GM12878 (cell line): ENCODE measurements around the gene DNAAF5. TPM values are rescaled to one million over a fixed set of nuclear protein-coding genes. Genes with fewer than 3 reads are reported as not detected.

Experiments
- ATAC-seq: fragments of 200-7000 bp; cut with Tn5 transposase; 3 replicates; pipeline ENCODE4 v1.9.1; 2020; ENCODE audit warnings: mild to moderate bottlenecking, moderate library complexity
- BruUV-seq: library from RNA; stranded (reverse); fragments of 400-500 nt; replicated peaks from 2 replicates; lab custom pipeline; 2021; lab: Mats Ljungman, UMichigan
- CTCF ChIA-PET: fragments of 300-600 bp; sonication (Branson Sonifier 250); formaldehyde crosslinking; extraction: SDS; loops from one replicate; lab custom pipeline; 2021; ENCODE audit warnings: inconsistent platforms; lab: Yijun Ruan, JAX
- POLR2A ChIA-PET: fragments of 350-600 bp; formaldehyde crosslinking; extraction: SDS; loops from one replicate; lab custom pipeline; 2021; ENCODE audit warnings: inconsistent platforms; lab: Charles Lee
- RAD21 ChIA-PET: fragments of 300-600 bp; sonication (Branson Sonifier 250); formaldehyde crosslinking; loops from one replicate; lab custom pipeline; 2023; ENCODE audit warnings: antibody characterized with exemption; ENCODE audit not compliant: unreplicated experiment; lab: Charles Lee
- SMC1A ChIA-PET: fragments of 300-600 bp; sonication (Branson Sonifier 250); formaldehyde crosslinking; loops from one replicate; lab custom pipeline; 2023; ENCODE audit not compliant: unreplicated experiment, uncharacterized antibody; lab: Charles Lee
- DNase-seq: peaks from one replicate; pipeline ENCODE4 v3.0.0-alpha.2; 2011; ENCODE audit warnings: low read depth, low spot score
- FAIRE-seq: peaks from 3 replicates; lab custom pipeline; 2011; peaks lifted over from hg19 to GRCh38; lab: Jason Lieb, UNC
- H2AFZ ChIP-seq: 2 replicates; pipeline ENCODE4 v1.6.0; 2011; ENCODE audit warnings: low read depth, low read length, control low read depth; ENCODE audit not compliant: control insufficient read depth
- H3K27ac ChIP-seq: 2 replicates; pipeline ENCODE4 v1.5.1; 2011; ENCODE audit warnings: control low read depth; ENCODE audit not compliant: control insufficient read depth, insufficient read depth
- H3K27me3 ChIP-seq, 2 experiments: replicated peaks in 1 of 2; 2 replicates each; pipeline versions ENCODE4 v1.6.0 to v1.6.1; 2011; ENCODE audit warnings: low read length in 1 of 2; ENCODE audit not compliant: control insufficient read depth in 2 of 2, insufficient read depth in 2 of 2
- H3K36me3 ChIP-seq, 2 experiments: 2 replicates each; pipeline ENCODE4 v1.5.1; 2011; ENCODE audit warnings: low read length in 1 of 2; ENCODE audit not compliant: control insufficient read depth in 2 of 2, insufficient read depth in 2 of 2
- H3K4me1 ChIP-seq: 2 replicates; pipeline ENCODE4 v1.6.1; 2011; ENCODE audit warnings: mild to moderate bottlenecking, low read length, moderate library complexity, mixed read lengths; ENCODE audit not compliant: control insufficient read depth, insufficient read depth
- H3K4me2 ChIP-seq: 2 replicates; pipeline ENCODE4 v1.6.0; 2011; ENCODE audit warnings: control low read depth; ENCODE audit not compliant: control insufficient read depth, insufficient read depth
- H3K4me3 ChIP-seq: fragments of 200-600 bp; sonication (generic); 2 replicates; pipeline ENCODE4 v1.5.1; 2016
- H3K79me2 ChIP-seq: 2 replicates; pipeline ENCODE4 v1.6.0; 2011; ENCODE audit warnings: low read length; ENCODE audit not compliant: control insufficient read depth, insufficient read depth
- H3K9ac ChIP-seq: 2 replicates; pipeline ENCODE4 v1.8.0; 2011; ENCODE audit warnings: low read length, control low read depth, mixed read lengths; ENCODE audit not compliant: control insufficient read depth, insufficient read depth
- H3K9me3 ChIP-seq: replicated peaks from 3 replicates; pipeline ENCODE4 v1.5.1; 2011; ENCODE audit warnings: mild to moderate bottlenecking, low read length; ENCODE audit not compliant: control insufficient read depth, insufficient read depth
- H4K20me1 ChIP-seq: 2 replicates; pipeline ENCODE4 v1.6.0; 2011; ENCODE audit not compliant: control insufficient read depth, insufficient read depth
- CBX3 ChIP-seq: fragments of 200-600 bp; sonication (generic); IDR thresholded peaks from 2 replicates; pipeline ENCODE4 v1.6.1; 2016; ENCODE audit warnings: low read depth, borderline replicate concordance
- CHD4 ChIP-seq: fragments of 200-600 bp; sonication (generic); IDR thresholded peaks from 2 replicates; pipeline ENCODE4 v1.6.1; 2016; ENCODE audit warnings: mild to moderate bottlenecking
- ELK1 ChIP-seq: IDR thresholded peaks from 2 replicates; pipeline ENCODE4 v1.6.1; 2012; ENCODE audit warnings: low read depth, low read length, improper control_type of control experiment
- GATAD2B ChIP-seq: fragments of 450-650 bp; conservative IDR thresholded peaks from 2 replicates; pipeline ENCODE4 v1.6.1; 2017; ENCODE audit warnings: low read depth, mild to moderate bottlenecking, moderate library complexity
- IKZF2 ChIP-seq, 2 experiments: fragments of 450-650 bp; IDR thresholded peaks; 2 replicates each; pipeline ENCODE4 v1.6.1; 2017; ENCODE audit warnings: mild to moderate bottlenecking in 2 of 2, moderate library complexity in 2 of 2
- LARP7 ChIP-seq: fragments of 450-650 bp; IDR thresholded peaks from 2 replicates; pipeline ENCODE4 v1.6.1; 2017; ENCODE audit warnings: mild to moderate bottlenecking
- MEF2A ChIP-seq: IDR thresholded peaks from 2 replicates; pipeline ENCODE4 v1.6.1; 2011; ENCODE audit warnings: low read depth, mild to moderate bottlenecking, low read length, moderate library complexity; ENCODE audit not compliant: insufficient read depth
- MTA2 ChIP-seq: fragments of 450-650 bp; IDR thresholded peaks from 2 replicates; pipeline ENCODE4 v1.6.1; 2016; ENCODE audit warnings: low read depth, mild to moderate bottlenecking, moderate library complexity
- RB1 ChIP-seq: fragments of 450-650 bp; formaldehyde crosslinking; IDR thresholded peaks from 2 replicates; pipeline ENCODE4 v1.6.1; 2017; ENCODE audit warnings: mild to moderate bottlenecking, borderline replicate concordance
- SMC3 ChIP-seq: IDR thresholded peaks from 2 replicates; pipeline ENCODE4 v1.6.1; 2011; ENCODE audit warnings: low read length, improper control_type of control experiment, borderline replicate concordance
- TBL1XR1 ChIP-seq: IDR thresholded peaks from 2 replicates; pipeline ENCODE4 v1.6.1; 2012; ENCODE audit warnings: low read depth, low read length, improper control_type of control experiment
- ZBED1 ChIP-seq: IDR thresholded peaks from 2 replicates; pipeline ENCODE4 v1.6.1; 2016; ENCODE audit warnings: borderline replicate concordance
- ZSCAN29 ChIP-seq: fragments of 450-650 bp; IDR thresholded peaks from 2 replicates; pipeline ENCODE4 v1.6.1; 2017; ENCODE audit warnings: mild to moderate bottlenecking, moderate library complexity
- WGBS: methylation state at CpG from one replicate; pipeline ENCODE4 v1.1.6; 2016; ENCODE audit warnings: low lambda C conversion rate; ENCODE audit not compliant: insufficient replicate concordance, insufficient coverage; ENCODE audit errors: missing lambda C conversion rate; 5-methylcytosine and 5-hydroxymethylcytosine counted together
- in situ Hi-C: fragments of 300-500 bp; cut with MboI; formaldehyde crosslinking; loops from 9 replicates; pipeline ENCODE4 v1.14.3; 2018; ENCODE audit warnings: mixed read lengths
- intact Hi-C: fragments of 100-400 bp; cut with micrococcal nuclease; formaldehyde crosslinking; loops from one replicate; pipeline ENCODE4 v1.14.2; 2022; ENCODE audit not compliant: unreplicated experiment
- polyA plus RNA-seq, 11 experiments: library from polyadenylated mRNA; depleted of rRNA in 4 of 11; unstranded in 6 of 11; stranded (reverse) in 5 of 11; fragments of >200 nt; fragmentation: Nextera tagmentation in 4 of 11; fragmentation: Illumina TruSeq in 1 of 11; extraction: Ambion mirVana in 4 of 11; extraction: Trizol in 1 of 11; gene quantifications; 1 replicate in 1 of 11; 2 replicates in 10 of 11; pipeline versions ENCODE4 v1.2.1 to v1.2.3, GENCODE V29; 2011 to 2016; ENCODE audit warnings: inconsistent platforms in 2 of 11, missing spikeins in 2 of 11, low read depth in 1 of 11
- total RNA-seq, 4 experiments: library from RNA; depleted of rRNA in 3 of 4; stranded (reverse); fragments of >200 nt in 3 of 4; fragmentation: Illumina TruSeq in 1 of 4; extraction: Trizol in 1 of 4; gene quantifications; 2 replicates each; pipeline versions ENCODE4 v1.2.1 to v1.2.3, GENCODE V29; 2013 to 2021
- TF ChIP-seq, protein P1 (sequence below): IDR thresholded peaks from 2 replicates; pipeline ENCODE4 v1.6.1; 2012; ENCODE audit warnings: low read length, inconsistent platforms
- TF ChIP-seq, protein P2 (sequence below): fragments of 450-650 bp; IDR thresholded peaks from 2 replicates; pipeline ENCODE4 v1.6.1; 2017; ENCODE audit warnings: mild to moderate bottlenecking

DNAAF5 gene
- total and polyA plus RNA-seq, 10 of the 15 experiments (the other 5 are each of a cell fraction or from before 2014, with no cell fraction given) = 1.8 to 38.3 (median 9.2) TPM

DNA sequence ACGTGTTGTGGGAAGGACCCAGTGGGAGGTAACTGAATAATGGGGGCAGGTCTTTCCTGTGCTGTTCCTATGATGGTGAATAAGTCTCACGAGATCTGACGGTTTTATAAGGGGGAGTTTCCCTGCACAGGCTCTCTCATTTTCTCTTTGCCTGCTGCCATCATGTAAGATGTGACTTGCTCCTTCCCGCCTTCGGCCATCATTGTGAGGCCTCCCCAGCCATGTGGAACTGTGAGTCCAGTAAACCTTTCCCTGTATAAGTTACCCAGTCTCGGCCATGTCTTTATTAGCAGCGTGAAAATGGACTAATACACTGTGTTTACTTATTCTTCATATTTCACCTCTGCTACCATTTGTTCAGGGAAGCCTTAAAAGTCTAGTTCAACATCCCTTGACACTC lies 2.2 kb upstream of the DNAAF5 start:
- TF ChIP-seq LARP7 (no peak), GATAD2B (no peak), SMC3 (no peak), MTA2 (no peak), CBX3 (no peak), ELK1 (no peak), CHD4 (no peak), MEF2A (no peak), ZBED1 (no peak), RB1 (no peak), ZSCAN29 (no peak), IKZF2 (IDR thresholded peaks at IDR 0.05) (no peak), TBL1XR1 (no peak)
- TF ChIP-seq, protein P1, sequence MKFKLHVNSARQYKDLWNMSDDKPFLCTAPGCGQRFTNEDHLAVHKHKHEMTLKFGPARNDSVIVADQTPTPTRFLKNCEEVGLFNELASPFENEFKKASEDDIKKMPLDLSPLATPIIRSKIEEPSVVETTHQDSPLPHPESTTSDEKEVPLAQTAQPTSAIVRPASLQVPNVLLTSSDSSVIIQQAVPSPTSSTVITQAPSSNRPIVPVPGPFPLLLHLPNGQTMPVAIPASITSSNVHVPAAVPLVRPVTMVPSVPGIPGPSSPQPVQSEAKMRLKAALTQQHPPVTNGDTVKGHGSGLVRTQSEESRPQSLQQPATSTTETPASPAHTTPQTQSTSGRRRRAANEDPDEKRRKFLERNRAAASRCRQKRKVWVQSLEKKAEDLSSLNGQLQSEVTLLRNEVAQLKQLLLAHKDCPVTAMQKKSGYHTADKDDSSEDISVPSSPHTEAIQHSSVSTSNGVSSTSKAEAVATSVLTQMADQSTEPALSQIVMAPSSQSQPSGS = no peak
- TF ChIP-seq, protein P2, sequence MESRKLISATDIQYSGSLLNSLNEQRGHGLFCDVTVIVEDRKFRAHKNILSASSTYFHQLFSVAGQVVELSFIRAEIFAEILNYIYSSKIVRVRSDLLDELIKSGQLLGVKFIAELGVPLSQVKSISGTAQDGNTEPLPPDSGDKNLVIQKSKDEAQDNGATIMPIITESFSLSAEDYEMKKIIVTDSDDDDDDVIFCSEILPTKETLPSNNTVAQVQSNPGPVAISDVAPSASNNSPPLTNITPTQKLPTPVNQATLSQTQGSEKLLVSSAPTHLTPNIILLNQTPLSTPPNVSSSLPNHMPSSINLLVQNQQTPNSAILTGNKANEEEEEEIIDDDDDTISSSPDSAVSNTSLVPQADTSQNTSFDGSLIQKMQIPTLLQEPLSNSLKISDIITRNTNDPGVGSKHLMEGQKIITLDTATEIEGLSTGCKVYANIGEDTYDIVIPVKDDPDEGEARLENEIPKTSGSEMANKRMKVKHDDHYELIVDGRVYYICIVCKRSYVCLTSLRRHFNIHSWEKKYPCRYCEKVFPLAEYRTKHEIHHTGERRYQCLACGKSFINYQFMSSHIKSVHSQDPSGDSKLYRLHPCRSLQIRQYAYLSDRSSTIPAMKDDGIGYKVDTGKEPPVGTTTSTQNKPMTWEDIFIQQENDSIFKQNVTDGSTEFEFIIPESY = no peak
- TF ChIP-seq, all 136 proteins: peak for 0
- Histone ChIP-seq H2AFZ (no peak overlapping the region), H3K9me3 (peaks cover 5% of the 10 kb centered on the region), H3K4me1 (peaks cover 11% of the 10 kb centered on the region), H3K4me2 (no peak overlapping the region), H3K9ac (no peak overlapping the region), H4K20me1 (no peaks in the 10 kb centered on the region), H3K27me3 (no peaks in the 10 kb centered on the region), H3K79me2 (peaks cover 26% of the 10 kb centered on the region), H3K27ac (no peak overlapping the region), H3K4me3 (no peak overlapping the region), H3K36me3 (no peaks in the 10 kb centered on the region; a peak in 2 of 4 replicates)
- ChIA-PET CTCF (no interaction called here), SMC1A (no interaction called here), POLR2A (no interaction called here), RAD21 (no interaction called here)
- no peak for FAIRE-seq
- intact Hi-C loops = no loop called here
- DNase-seq = no peak
- no TSS peak for BruUV-seq
- ATAC-seq = no peak
- 97% methylated on average over 7 of the region's 7 CpGs for WGBS
- in situ Hi-C loops = no loop called here
